HEK293T (cell line): Measurements from ENCODE around the gene DYNC1I1.

ENCODE experiments used
- CTCF ChIA-PET: fragments of 350-600 bp; formaldehyde crosslinking; extraction: SDS; loops from one replicate; lab custom pipeline; 2021; ENCODE audit warnings: antibody characterized with exemption, inconsistent platforms; lab: Yijun Ruan, JAX
- POLR2A ChIA-PET: fragments of 350-600 bp; formaldehyde crosslinking; extraction: SDS; loops from one replicate; lab custom pipeline; 2020; ENCODE audit warnings: antibody characterized with exemption, inconsistent platforms; lab: Yijun Ruan, JAX
- DNase-seq: peaks from one replicate; pipeline ENCODE4 v3.0.0; 2012; ENCODE audit warnings: mixed read lengths; ENCODE audit errors: extremely low spot score
- ARNT ChIP-seq: fragments of 450-650 bp; IDR thresholded peaks from 2 replicates; pipeline ENCODE4 v1.6.1; 2017; ENCODE audit warnings: mild to moderate bottlenecking
- BHLHE40 ChIP-seq: fragments of 450-650 bp; IDR thresholded peaks from 2 replicates; pipeline ENCODE4 v1.6.1; 2016; ENCODE audit warnings: mild to moderate bottlenecking, moderate library complexity, borderline replicate concordance
- CTBP1 ChIP-seq: fragments of 450-650 bp; IDR thresholded peaks from 2 replicates; pipeline ENCODE4 v1.6.1; 2016; ENCODE audit warnings: borderline replicate concordance
- ELF4 ChIP-seq: fragments of 450-650 bp; IDR thresholded peaks from 2 replicates; pipeline ENCODE4 v1.6.1; 2017; ENCODE audit warnings: antibody characterized with exemption
- FOXA1 ChIP-seq: fragments of 450-650 bp; IDR thresholded peaks from 2 replicates; pipeline ENCODE4 v1.6.1; 2016; ENCODE audit warnings: mild to moderate bottlenecking
- FOXK2 ChIP-seq: fragments of 450-650 bp; IDR thresholded peaks from 2 replicates; pipeline ENCODE4 v1.6.1; 2016; ENCODE audit warnings: mild to moderate bottlenecking
- HDGF ChIP-seq: fragments of 450-650 bp; IDR thresholded peaks from 2 replicates; pipeline ENCODE4 v1.6.1; 2017; ENCODE audit warnings: antibody characterized with exemption, borderline replicate concordance
- L3MBTL2 ChIP-seq: fragments of 450-650 bp; conservative IDR thresholded peaks from 2 replicates; pipeline ENCODE4 v1.6.1; 2016; ENCODE audit warnings: mild to moderate bottlenecking
- LEF1 ChIP-seq: fragments of 450-650 bp; IDR thresholded peaks from 2 replicates; pipeline ENCODE4 v1.6.1; 2017; ENCODE audit warnings: mild to moderate bottlenecking, borderline replicate concordance
- NFRKB ChIP-seq: fragments of 450-650 bp; IDR thresholded peaks from 2 replicates; pipeline ENCODE4 v1.6.1; 2016; ENCODE audit warnings: mild to moderate bottlenecking, moderate library complexity
- PKNOX1 ChIP-seq: fragments of 450-650 bp; IDR thresholded peaks from 2 replicates; pipeline ENCODE4 v1.6.1; 2016
- SP1 ChIP-seq: fragments of 450-650 bp; IDR thresholded peaks from 2 replicates; pipeline ENCODE4 v1.6.1; 2017
- SUZ12 ChIP-seq: fragments of 450-650 bp; IDR thresholded peaks from 2 replicates; pipeline ENCODE4 v1.6.1; 2016; ENCODE audit warnings: mild to moderate bottlenecking
- TARDBP ChIP-seq: fragments of 450-650 bp; IDR thresholded peaks from 2 replicates; pipeline ENCODE4 v1.6.1; 2016
- ZNF384 ChIP-seq: fragments of 450-650 bp; IDR thresholded peaks from 2 replicates; pipeline ENCODE4 v1.6.1; 2016

Gene DYNC1I1

GRCh38 chr7:96131525-96131924, 359.2 kb downstream of the DYNC1I1 start:
- TF ChIP-seq TARDBP (no peak), ELF4 (no peak), BHLHE40 (no peak), SUZ12 (no peak), NFRKB (no peak), LEF1 (no peak), CTBP1 (no peak), SP1 (no peak), HDGF (no peak), FOXK2 (no peak)
- no peak for DNase-seq
- POLR2A ChIA-PET = no interaction called here
- CTCF ChIA-PET = no interaction called here

DNA sequence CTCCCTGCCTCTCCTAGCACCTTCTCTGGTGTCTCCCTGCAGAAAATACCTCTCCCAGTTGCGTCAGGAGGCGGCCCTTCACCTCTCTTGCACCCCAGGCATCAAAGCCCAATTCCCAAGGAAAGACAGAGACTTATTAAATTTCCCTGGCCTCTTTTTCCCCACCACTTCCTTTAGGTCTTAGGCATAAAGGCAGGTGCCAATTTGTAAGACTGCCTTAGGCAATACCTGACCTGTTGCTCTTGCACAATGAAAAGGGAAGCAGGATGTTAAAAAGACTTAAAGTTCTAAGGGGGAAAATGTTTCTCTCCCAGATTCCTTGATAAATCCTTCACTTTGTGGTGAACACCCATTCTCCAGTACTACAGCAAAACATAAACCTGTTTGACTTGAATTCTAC, 362.9 kb downstream of the DYNC1I1 start:
- no peak for DNase-seq
- CTCF ChIA-PET = no interaction called here
- no peak for TF ChIP-seq NFRKB
- POLR2A ChIA-PET = no interaction called here

DNA sequence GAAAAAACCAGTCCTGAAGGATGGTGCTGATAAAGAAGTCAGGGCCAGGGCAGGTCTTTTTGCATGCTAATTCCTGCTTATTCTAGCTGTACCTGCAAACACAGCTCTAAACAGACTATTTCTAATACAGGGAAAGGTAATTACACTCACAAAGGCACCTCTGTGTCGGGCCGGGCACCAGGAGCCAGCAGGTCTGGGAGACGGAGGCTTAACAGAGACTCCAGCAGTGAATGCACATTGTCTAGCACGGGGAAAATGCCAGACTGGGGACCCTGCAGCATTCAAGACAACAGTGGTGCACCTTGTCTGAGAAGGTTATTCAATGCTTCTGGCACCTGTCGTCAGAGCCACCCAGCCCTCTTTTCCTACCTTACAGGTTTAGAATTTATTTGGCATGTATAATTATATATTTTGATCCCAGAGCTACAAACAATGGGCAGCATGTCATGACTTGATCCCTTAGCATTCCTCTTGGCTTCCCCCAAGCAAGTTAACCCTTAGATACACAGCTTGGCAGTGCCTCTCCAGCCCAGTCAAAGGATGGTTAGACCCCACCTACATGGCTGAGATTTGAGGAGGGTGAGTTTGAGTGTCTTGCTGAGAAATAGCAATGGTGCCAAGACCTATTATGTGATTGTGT, 364.4 kb downstream of the DYNC1I1 start:
- POLR2A ChIA-PET = no interaction called here
- no peak for DNase-seq
- CTCF ChIA-PET = no interaction called here

DNA sequence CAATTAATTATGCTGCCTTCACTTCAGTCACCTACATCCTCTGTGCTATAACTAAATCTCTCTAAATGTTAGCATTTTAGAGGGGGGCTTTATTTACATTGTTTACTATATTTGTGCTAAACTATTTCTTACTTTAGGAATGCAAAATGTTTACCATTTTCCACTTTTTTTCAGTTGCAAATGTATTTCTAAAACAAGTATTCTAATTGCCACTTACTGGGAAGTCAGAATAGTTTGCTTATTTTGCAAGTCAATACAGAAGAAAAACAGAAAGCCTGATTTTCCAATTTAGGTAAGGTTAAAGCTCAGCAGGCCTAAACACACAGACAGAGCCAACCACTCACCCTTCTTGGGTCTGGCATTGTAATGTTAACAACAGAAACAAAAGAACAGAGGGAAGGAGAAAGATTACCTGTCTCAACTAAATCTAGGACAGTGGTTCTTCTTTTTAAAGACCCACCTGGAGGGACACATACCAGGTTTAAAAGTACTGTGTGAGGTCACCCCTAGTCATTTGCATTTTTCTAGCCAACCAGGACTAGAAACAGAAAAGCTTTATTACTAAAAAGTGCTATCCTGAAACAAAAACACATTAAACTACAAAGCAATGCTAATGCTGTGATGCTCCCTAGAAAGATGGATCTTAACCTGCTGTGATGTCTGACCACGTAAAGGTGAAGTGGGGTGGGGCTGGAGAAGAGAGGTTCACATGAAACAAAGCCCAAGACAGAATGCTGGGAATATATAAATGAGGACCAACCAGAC, 371.3 kb downstream of the DYNC1I1 start:
- no peak for TF ChIP-seq ELF4
- CTCF ChIA-PET = no interaction called here
- no peak for DNase-seq
- POLR2A ChIA-PET = no interaction called here

More for the DNA sequence above, 364.4 kb downstream of the DYNC1I1 start:
- no peak for TF ChIP-seq SUZ12
- no peak for TF ChIP-seq BHLHE40
- no peak for TF ChIP-seq ELF4
- no peak for TF ChIP-seq CTBP1

DNA sequence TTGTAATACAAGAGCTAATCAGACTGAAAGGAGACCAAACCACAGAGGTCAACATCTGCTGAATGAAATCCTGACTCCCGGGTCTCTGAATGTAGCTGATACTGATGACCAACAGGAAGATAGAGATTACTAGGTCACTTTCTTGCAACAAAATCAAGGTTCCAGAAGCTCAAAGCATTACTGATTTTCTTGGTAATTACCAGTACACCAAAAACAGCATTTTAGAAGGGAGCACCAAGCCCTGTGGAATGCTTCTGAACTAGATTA, 371.8 kb downstream of the DYNC1I1 start:
- no peak for TF ChIP-seq PKNOX1
- no peak for TF ChIP-seq ELF4
- no peak for TF ChIP-seq LEF1
- no peak for TF ChIP-seq SP1
- TF ChIP-seq ZNF384 = no peak
- no peak for TF ChIP-seq CTBP1
- TF ChIP-seq FOXK2 = no peak
- TF ChIP-seq FOXA1 = no peak
- TF ChIP-seq L3MBTL2 = no peak
- no peak for TF ChIP-seq ARNT
- no peak for TF ChIP-seq TARDBP
- TF ChIP-seq HDGF = no peak
- TF ChIP-seq SUZ12 = no peak
- no peak for TF ChIP-seq BHLHE40
- TF ChIP-seq NFRKB = no peak
- no peak for DNase-seq
- POLR2A ChIA-PET = no interaction called here
- CTCF ChIA-PET = no interaction called here
